ENCODE measurements around the gene FBXO10.
"Not testable (repeated sequence)": the region's sequence is repeated elsewhere in the genome, so short reads cannot be mapped to it uniquely, and the experiment has no call there.

FBXO10 gene

DNA sequence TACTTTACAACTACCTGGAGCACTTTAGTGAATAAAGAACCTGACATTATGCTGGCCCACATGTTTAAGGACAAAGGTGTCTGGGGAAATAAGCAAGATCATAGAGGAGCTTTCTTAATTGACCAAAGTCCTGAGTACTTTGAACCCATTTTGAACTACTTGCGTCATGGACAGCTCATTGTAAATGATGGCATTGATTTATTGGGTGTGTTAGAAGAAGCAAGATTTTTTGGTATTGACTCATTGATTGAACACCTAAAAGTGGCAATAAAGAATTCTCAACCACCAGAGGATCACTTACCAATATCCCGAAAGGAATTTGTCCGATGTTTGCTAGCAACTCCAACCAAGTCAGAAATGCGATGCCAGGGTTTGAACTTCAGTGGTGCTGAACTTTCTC is 98.7 kb downstream of the FBXO10 start:
- not testable (repeated sequence) for DNase-seq (ENCODE audit: low read depth)

DNA sequence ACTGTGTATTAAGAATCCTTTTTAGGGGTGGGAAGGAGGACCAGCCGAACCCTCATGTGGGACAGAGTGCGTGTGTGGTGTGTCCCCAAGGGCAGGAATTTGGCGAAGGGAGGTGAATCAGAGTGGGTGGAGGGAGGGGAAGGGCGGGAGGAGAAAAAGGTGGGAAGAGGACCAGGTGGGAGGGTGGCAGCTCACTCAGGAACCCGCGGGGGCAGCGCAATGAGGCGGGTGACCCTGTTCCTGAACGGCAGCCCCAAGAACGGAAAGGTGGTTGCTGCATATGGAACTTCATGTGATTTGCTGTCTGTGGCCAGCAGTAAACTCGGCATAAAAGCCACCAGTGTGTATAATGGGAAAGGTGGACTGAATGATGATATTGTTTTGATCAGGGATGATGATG is 99.2 kb downstream of the FBXO10 start:
- no peak for DNase-seq (ENCODE audit: low read depth)

DNA sequence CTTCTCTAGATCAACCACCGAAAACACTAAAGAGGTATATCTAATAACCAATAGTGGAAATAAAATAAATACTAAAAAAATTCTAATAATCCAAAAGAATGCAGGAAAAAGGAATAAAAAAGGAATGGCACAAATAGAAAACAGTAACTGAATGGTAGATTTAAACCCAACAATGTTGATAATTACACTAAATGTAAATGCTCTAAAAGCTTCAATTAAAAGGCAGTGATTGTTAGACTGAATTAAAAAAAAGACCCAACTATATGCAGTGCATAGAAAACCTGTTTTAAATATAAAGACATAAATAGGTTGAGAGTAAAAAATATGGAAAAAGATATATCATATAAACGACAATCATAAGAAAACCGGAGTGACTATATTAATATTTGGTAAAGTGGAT is 101.7 kb downstream of the FBXO10 start:
- no peak for DNase-seq (ENCODE audit: low read depth)

- not testable (repeated sequence) for DNase-seq (ENCODE audit: low read depth)
Observed at GRCh38 chr9:37473982-37474381, 102.2 kb downstream of the FBXO10 start.

DNA sequence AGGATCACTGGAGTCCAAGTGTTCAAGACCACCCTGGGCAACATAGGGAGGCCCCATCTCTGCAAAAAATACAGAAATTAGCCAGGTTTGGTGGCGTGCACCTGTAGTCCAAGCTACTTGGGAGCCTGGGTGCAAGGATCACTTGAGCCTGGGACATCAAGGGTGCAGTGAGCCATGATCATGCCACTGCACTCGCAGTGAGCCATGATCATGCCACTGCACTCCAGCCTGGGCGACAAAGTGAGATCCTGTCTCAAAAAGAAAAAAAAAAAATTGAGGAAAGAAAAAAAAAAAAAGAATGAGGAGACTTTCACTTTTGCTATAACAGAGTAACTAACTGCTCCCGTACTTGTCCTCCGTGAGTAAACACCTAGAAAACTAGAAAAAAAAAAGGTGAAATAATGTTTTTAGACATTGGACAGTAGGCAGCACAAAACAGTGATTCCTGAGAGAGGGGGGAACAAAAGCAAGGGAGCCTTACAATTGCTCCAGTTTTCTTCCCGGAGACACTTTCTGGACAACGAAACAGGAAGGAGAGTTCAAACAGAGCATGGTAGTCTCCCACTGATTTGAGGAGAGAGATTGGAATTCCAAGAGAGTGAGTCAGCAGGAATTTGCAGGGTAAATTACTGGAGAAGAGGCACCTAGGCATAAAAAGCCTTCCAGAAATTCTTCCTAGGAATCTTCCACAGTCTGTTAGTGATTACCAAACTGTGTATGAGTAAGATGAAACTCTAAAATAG is 104.1 kb downstream of the FBXO10 start:
- no peak for DNase-seq (ENCODE audit: low read depth)

- no peak for DNase-seq (ENCODE audit: low read depth)
Observed at GRCh38 chr9:37468620-37469019, 107.6 kb downstream of the FBXO10 start.

DNA sequence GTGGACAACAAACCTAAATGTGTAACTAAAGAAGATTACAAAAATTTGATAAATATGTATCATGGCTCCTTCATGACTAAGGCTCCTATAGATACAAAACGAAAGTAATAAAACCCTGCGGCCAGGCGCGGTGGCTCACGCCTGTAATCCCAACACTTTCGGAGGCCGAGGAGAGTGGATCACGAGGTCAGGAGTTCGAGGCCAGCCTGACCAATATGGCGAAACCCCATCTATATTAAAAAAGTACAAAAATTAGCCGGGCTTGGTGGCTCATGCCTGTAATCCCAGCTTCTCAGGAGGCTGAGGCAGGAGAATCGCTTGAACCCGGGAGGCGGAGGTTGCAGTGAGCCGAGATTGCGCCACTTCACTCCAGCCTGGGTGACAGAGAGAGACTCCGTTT is 108.7 kb downstream of the FBXO10 start:
- DNase-seq (ENCODE audit: low read depth) = not testable (repeated sequence)

DNA sequence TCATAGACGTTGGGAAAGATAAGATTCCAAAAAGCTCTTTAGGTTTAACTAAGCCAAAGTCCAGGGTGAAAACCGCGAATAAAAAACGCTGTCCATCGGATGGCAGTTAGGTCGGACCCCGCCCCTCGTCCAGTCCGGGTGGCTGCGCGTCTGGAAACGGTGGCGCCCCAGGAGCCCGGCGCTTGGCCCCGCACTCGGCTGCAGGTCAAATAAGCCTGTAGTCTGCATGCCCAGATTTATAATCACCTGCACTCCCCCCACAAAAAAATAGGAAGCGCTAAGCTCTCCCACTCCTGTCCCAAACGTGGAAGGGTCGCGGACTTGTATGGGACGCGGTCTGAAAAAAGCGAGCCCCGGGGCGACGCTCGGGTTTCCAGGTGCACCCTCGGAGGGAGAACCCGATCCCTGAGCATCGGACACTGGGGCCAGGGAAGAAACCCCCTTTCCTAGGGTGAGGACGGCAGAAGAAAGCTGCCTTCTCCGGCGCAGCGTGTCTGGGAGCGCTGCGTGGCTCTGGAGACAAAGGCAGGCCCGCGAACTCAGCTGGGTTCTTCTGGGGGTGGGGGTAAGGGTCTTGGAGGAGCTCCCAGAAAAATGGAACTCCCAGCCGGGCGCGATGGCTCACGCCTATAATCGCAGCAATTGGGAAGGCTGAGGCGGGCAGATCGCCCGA is 110.0 kb downstream of the FBXO10 start:
- DNase-seq (ENCODE audit: low read depth) = no peak

GRCh38 chr9:37465249-37466036 is 110.7 kb downstream of the FBXO10 start, which contains the start of gene ZBTB5:
Gene ZBTB5, minus strand, starts transcription at chr9:37465450. Its CDS starts 22,899 bp downstream, at chr9:37442551.
- DNase-seq (ENCODE audit: low read depth) = peak; percentile 98

DNA sequence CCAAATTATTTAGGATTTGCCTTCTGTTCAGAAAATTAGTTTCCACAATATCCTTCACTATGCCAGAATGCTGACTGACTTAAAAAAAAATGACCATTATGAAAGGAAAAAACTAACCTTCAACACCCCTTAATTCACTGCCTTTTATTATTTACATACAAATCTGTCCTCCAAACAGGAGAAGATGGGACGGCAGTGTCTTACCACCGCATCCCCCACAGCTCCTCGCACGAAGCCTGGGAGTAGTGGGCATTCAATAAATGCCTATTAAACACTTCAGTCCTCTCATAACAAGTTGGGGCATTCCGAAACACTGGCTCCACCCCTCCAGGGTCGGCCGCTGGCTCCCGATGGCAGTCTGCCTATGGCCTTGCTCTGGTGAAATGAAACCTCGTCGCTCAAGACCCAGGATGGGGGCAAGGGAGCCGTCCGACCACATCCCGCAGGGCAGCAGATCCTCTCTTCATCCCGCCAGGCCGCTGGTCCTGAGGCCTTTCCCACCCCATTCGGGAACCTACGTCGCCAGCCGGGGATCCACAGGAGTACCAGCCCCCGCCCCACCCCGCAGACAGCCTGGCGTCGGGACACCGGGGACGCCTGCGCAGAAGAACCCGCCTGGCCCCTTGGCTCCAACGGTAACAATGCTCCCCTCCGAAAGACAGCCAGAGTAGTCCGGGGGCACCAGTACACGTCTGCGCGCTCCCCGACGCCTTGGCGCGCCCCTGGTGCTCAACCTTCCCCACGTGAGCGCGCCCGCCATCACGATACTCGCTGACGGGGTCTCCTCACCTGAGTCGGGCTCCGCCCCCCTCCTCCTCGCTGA is 111.5 kb downstream of the FBXO10 start:
- peak; percentile 48 for DNase-seq (ENCODE audit: low read depth)

DNA sequence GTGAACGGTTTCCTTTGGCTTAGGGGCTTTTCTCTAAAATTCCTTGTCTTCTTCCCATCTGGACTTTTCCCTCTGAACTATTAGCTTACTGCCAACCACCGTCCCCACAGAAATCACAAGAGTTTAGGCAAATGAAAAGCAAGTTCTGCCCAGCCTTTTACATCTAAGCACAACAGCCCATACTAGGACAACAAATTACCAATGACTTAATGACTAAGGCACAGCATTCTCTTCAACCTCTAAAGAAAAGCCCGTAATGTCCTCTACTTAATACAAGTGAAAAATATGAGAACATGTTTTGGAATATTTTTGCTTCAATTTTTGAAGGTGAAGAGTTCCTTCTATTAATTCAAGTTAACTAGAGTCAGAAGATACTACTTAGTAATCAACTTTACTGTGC is 112.2 kb downstream of the FBXO10 start:
- no peak for DNase-seq (ENCODE audit: low read depth)

Measured in stimulated activated CD4-positive, alpha-beta T cell treated with anti-CD3 and anti-CD28 coated beads, Interleukin-2, amount 100 ng/mL, for 4 hours (primary cell).